Endometrial microvascular endothelial cells (primary cell): ENCODE data around the gene C11orf68. TPM values are rescaled to one million over a fixed set of nuclear protein-coding genes. Genes with fewer than 3 reads are reported as not detected.

Experiments used
- in situ Hi-C: cut with HindIII; loops from 2 replicates; pipeline ENCODE4 v1.10.0; 2017; ENCODE audit warnings: low sequenced_read_pairs, low pct_unique_long_range_greater_than_20kb; ENCODE audit errors: inconsistent ontology term
- total RNA-seq: library from RNA; depleted of rRNA; stranded (reverse); fragments of >200 nt; gene quantifications from one replicate; pipeline ENCODE4 v1.2.3, GENCODE V29; 2015; ENCODE audit errors: inconsistent ontology term

Gene C11orf68
- total RNA-seq, 1 donor from 2014 or later: 9.8 TPM

DNA sequence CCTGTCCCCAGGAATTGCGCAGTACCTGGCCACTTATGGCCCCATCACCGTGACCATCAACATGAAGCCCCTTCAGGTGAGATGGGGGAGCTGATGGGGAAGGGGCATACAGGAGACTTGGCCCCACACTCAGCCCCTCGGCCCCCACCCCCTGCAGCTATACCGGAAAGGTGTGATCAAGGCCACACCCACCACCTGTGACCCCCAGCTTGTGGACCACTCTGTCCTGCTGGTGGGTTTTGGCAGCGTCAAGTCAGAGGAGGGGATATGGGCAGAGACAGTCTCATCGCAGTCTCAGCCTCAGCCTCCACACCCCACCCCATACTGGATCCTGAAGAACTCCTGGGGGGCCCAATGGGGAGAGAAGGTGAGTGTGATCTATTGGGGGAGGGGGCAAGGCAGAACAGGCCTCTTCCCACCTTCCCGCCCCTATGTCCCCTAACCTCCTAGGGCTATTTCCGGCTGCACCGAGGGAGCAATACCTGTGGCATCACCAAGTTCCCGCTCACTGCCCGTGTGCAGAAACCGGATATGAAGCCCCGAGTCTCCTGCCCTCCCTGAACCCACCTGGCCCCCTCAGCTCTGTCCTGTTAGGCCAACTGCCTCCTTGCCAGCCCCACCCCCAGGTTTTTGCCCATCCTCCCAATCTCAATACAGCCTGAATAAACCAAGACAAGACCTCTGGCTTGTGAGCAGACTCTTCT, 35.7 kb downstream of the C11orf68 start:
- in situ Hi-C loops: no loop called here

- in situ Hi-C loops: no loop called here
Observed at GRCh38 chr11:65882120-65883057, 36.5 kb downstream of the C11orf68 start.

GRCh38 chr11:65880844-65881421, 37.9 kb downstream of the C11orf68 start:
- in situ Hi-C loops: no loop called here

GRCh38 chr11:65880027-65880426, 38.8 kb downstream of the C11orf68 start:
- in situ Hi-C loops: no loop called here

- in situ Hi-C loops: no loop called here
Observed at GRCh38 chr11:65879617-65880016, 39.2 kb downstream of the C11orf68 start, which contains the start of gene CTSW. TSS of gene CTSW (plus strand) at chr11:65879837. CDS start at chr11:65879855, 18 bp downstream.

DNA sequence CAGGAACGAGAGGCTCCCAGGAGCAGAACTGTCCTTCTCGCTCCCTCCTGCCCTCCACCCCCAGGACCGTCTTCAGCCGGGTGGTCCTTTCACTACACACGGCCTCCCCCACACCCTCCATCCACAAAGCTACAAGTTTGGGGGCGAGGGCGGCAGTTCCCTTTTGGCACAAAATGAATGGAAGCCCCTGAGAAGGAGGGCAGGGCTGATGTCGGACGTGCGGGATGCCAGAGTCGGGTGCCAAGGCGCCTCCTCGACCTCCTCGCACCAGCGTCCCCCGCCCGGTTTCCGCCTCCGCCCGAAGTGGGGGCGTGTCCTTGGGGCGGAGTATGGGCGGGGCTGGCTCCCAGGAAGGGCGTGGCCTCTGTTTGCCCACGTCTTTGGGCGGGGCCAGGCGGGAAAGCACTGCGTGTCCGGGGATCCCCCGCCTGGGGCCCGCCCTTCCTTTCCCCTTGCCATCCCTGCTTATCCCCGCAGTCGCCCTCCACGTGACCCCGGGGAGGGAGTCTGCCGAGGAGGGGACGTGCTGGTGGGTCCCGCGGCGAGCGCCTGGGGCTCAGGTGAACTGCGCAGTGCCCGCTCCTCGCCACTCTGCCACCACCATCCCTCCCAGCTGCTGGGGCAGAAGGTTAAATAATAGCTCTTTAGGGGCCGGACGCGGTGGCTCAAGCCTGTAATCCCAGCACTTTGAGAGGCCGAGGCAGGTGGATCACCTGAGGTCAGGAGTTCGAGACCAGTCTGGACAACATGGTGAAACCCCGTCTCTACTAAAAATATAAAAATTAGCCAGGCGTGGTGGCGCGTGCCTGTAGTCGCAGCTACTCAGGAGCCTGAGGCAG, 45.3 kb downstream of the C11orf68 start:
- in situ Hi-C loops: no loop called here

DNA sequence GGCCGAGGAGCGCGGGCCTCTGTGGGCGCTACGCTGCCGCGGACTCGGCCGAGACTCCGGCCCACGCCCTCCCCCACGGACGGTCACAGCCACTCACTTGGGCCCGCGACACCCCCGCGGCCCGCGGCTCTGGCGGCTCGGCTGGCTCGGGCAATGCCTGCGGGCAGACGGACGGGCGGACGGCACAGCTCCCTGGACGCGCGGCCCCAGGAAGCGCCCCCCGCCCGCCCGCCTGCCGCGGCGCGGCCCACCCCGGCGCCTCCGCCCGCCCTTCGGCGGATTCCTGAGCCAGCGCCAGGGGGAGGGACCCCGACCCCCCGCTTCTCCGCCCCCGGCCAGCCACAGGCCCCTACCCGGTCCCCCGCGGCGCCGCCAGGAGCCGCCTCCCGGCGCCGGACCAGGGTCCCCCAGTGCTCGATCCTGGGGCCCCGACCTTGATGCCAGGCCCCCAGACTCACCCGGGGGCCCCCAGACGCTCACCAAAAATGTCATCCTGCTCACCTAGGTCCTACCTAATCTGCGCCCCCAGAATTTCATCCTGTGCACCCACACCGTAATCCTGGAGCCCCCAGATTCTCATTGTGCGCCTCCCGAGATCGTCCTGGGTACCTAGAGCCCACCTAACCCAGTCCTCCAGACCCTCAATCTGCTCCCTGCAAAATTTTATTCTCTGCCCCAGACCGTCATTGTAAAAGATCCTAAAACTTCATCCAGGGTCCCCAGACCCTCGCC, 46.1 kb downstream of the C11orf68 start, which contains the start of gene EFEMP2:
Gene EFEMP2, minus strand, starts transcription at position 215 of the 732 bp plus-strand sequence. CDS start 446 bp downstream, outside the sequence.
- in situ Hi-C loops: no loop called here

GRCh38 chr11:65871811-65872548, 46.9 kb downstream of the C11orf68 start:
- in situ Hi-C loops: no loop called here

- in situ Hi-C loops: no loop called here
Observed at GRCh38 chr11:65870706-65871681, 47.9 kb downstream of the C11orf68 start.

DNA sequence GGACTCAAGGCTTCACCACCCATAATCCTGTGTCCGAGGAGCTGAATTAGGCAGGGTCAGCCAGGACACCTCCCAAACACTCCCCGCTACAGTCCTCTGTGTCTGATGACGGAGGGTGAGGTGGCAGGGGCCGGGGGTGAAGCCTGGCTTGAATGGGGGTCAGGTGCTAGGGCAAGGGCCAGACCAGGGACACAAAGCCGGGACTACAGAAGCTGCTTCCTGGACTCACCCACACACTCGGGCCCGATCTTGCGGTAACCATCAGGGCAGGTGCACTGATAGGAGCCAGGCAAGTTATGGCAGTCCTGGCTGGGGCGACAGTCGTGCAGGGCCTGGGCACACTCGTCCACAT, 48.6 kb downstream of the C11orf68 start:
- in situ Hi-C loops: no loop called here

GRCh38 chr11:65869643-65870306, 49.1 kb downstream of the C11orf68 start:
- in situ Hi-C loops: no loop called here

DNA sequence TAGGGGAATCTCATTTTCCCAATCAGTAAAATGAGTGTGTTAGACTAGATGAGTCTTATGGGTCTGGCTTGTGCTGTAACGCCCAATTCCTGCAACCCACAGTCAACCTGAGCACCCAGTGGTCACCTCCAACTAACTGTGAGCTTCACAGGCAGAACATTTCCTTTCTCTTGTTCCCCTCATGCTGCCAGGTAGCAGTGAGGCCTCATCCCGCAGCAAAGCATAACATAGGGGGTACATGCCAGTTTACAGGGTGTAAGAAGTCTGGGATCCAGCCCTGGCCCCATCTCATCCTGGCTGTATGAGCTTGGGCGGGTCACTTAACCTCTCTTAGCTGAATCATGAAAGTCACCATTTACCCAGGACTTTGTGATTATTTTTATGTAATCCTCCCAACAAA, 50.0 kb downstream of the C11orf68 start:
- in situ Hi-C loops: no loop called here

DNA sequence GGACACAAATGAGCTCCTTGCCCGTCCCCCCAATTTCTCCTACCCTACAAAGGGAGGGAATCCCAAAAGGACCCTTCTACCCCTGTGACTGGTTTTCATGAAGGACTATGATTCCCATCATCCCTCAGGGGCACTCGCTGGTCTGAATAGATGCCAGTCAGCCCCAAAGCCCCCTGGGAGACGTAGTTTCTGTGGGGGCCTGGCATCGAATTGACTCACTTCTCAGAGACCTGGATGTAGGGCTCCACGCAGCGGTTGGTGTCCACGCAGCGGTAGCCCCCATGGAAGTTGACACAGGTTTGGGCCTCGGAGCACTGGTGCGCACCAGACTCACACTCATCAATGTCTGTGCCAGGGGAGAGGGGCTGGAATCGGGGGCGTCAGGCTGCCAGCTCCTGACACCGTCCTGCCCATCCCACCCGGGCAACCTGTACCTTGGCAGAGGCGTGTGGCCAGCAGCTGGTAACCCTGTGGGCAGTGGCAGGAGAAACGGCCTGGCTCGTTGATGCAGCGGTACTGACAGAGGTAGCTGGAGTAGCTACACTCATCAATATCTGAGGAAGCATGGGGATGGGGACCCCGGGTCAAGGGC, 50.7 kb downstream of the C11orf68 start:
- in situ Hi-C loops: no loop called here

- in situ Hi-C loops: no loop called here
Observed at GRCh38 chr11:65867284-65868071, 51.4 kb downstream of the C11orf68 start.
